Lower leg skin (tissue), 3 donors: Measurements from ENCODE around the gene SCN2B.

ENCODE experiments used
- CTCF ChIP-seq, 3 donors: fragments of 450-650 bp; IDR thresholded peaks; one replicate each; pipeline ENCODE4 v1.5.1; 2016; ENCODE audit warnings: antibody characterized with exemption in 3 of 3, mild to moderate bottlenecking in 3 of 3, moderate library complexity in 2 of 3
- POLR2A ChIP-seq, 2 donors: fragments of 450-650 bp; IDR thresholded peaks; one replicate each; pipeline ENCODE4 v1.6.1; 2016 to 2017; ENCODE audit warnings: antibody characterized with exemption in 2 of 2, mild to moderate bottlenecking in 1 of 2, moderate library complexity in 1 of 2

- TF ChIP-seq POLR2A (IDR thresholded peaks at IDR 0.05) (no peak), CTCF (IDR thresholded peaks at IDR 0.05) (no peak)
Observed at GRCh38 chr11:118152552-118153471, 23.6 kb downstream of the SCN2B start, which contains the start of gene SCN4B.
